NOMO-1 treated with DMSO at 0.1 percent for 48 hours (cell line): ENCODE measurements around the gene ATP11C.
"Not testable (repeated sequence)": the region's sequence is repeated elsewhere in the genome, so short reads cannot be mapped to it uniquely, and the experiment has no call there.

Experiments used
- DNase-seq: peaks from one replicate; lab custom pipeline; 2025; ENCODE audit not compliant: unreplicated experiment; lab: John Stamatoyannopoulos, UW

Gene ATP11C

DNA sequence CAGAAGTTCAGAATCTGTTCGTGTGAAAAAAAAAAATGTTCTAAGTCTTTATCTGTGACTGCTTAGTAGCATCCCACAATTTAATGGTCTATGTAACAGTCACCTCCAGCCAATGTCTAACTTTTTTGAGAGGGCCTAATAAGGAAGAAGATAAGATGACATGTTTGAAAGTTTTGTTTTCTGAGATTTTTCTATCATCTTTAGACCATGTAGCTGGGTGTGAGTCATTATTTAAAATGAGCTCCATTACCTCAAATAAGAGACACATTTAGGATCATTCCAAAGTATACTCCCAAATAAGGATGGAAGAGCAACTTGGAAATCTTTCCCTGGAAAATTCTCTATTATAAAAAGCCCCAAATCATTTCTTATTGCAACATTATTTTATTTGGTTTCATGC, 196.7 kb downstream of the ATP11C start:
- no peak for DNase-seq

GRCh38 chrX:139734996-139735395, 197.9 kb downstream of the ATP11C start:
- no peak for DNase-seq

DNA sequence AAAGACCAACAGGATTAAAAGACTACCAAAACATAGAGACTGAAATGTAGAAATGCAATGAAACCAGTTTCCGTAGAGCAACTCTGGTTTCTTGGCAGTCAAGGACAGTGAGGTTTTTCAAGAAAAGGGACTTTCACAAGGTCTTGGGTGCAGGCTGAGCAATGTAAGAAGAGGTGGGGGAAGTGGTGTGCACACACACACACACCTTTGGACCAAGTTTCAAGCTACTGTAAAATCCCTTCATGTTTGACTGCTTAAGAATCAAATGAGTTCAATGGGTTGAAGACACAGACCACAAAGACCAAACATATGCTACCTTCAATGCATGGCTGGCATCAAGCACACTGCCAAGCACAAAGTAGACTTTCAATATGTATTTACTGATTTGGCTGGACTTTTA, 207.1 kb downstream of the ATP11C start:
- no peak for DNase-seq

GRCh38 chrX:139724626-139725025, 208.2 kb downstream of the ATP11C start:
- no peak for DNase-seq

GRCh38 chrX:139720979-139721378, 211.9 kb downstream of the ATP11C start:
- no peak for DNase-seq

DNA sequence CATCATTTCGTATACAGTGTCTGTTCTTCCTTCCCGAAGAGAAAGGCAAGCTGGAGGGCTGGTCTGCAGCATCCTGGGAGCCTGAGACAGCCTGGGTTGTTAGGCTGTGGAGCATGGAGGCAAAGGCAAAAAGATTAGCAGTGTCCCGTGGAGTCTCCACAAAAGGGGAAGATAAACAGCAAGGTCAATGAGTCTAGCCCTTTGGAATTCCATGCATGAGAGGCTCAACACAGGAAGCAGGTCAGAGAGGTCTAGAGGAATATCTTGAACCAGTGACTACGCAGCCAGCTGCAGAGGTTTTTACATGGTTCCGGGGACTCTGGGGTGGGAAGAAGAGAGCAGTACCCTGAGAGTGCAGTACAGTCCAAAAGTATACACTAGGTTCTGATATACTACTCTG, 212.7 kb downstream of the ATP11C start:
- no peak for DNase-seq

DNA sequence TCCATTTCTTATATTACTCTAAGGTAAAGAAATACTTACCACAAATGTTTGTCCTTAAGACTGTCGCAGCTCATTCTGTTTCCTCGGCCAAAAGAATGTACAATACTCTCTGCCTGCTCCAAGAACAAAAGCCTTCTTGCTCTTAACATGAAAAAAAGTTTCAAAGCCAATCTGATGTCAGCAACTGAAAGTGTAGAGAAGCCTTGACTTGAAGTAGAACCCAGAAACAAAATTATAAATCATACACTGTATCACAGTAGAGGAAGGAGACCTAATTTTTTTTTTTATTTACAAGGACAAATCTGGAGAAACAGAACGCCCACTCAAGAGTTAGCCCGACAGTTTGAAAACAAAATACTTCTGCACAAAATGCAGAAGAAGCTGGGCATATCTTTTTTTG, 224.8 kb downstream of the ATP11C start, which contains the start of gene MCF2:
Gene MCF2 (minus strand): TSS at position 101 of the 400 bp plus-strand sequence. CDS start 56,423 bp downstream, outside the sequence.
- DNase-seq, result no peak

- no peak for DNase-seq
Observed at GRCh38 chrX:139702658-139703057, 230.2 kb downstream of the ATP11C start.

- no peak for DNase-seq
Observed at GRCh38 chrX:139692908-139693307, 239.9 kb downstream of the ATP11C start.

DNA sequence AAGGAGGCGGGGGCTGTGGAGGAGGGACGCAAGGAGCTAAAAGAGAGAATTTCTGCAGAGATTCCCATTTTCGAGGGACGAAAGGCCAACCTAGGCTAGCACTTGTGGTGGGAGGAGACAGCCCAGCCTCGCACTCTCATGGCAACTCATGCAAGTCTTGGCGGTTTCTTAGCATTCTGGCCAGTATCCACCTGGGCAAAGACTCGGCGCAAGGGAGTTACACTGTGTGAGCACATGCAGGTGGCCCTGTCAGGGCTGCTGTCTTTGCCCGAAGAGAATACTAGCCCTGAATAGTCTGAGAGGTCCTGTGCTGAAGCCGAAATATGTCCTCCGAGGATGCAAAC, 240.4 kb downstream of the ATP11C start:
- DNase-seq, result no peak

- no peak for DNase-seq
Observed at GRCh38 chrX:139691843-139692505, 240.9 kb downstream of the ATP11C start.

GRCh38 chrX:139691493-139691842, 241.4 kb downstream of the ATP11C start:
- DNase-seq, result no peak

- DNase-seq, result not testable (repeated sequence)
Observed at GRCh38 chrX:139685175-139685574, 247.7 kb downstream of the ATP11C start.

DNA sequence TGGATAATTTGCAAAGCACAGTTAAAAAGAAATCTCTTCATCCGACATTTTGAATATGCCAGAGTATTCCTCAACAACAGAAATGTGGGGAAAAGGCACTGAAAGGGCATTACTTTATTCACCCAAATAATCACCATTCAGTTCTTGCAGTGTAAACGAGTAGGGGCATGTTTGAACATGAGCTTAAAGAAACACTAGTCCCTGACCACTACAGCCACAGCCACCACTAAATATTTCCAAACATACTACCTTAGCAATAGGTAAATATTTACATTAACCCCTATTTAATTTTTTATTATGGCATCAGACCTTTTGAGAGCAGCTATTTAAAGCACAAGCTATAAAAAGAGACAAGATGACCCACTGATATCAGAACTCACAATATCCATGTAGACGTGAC, 252.5 kb downstream of the ATP11C start:
- no peak for DNase-seq
